ENCODE measurements around the gene BRD1.
"Not testable (repeated sequence)": the region's sequence is repeated elsewhere in the genome, so short reads cannot be mapped to it uniquely, and the experiment has no call there.

Gene BRD1

DNA sequence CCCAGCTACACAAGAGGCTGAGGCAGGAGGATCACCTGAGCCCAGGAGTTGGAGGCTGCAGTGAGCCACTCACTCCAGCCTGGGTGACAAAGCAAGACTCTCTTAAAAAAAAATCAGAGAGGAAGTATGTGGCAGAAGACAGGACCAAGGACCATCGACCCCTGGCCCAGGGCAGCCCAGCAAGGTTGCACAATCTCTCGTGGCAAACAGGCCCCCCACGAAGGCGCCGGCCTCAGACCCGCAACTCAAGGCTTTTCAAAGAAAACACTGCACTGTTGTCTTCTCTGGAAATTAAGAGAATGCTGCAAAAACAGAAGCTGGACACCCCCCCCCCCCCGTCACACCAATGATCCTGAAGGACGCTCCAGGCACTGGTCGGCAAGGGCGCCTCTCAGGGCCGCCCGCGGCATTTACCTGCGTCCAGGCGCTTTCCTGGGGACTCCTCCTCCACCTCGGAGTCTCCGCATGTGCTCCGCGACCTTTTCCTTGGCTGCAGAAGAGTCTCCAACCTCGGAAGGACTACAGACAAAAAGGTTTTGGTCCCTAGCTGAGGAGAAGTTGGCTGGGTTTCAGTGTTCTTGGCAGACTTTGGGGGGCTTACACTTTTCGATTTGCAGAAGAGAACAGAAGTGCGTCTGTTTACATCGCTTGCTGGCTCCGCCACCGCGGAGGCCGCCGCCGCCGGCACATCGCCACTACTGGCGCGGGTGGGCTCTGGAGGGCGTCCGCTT lies 40.5 kb downstream of the BRD1 start:
- H3K9ac ChIP-seq (ENCODE audit: low read depth, low read length) = no peak overlapping the region
- no peak overlapping the region for H3K27ac ChIP-seq (ENCODE audit: low read depth, low read length)
- no peaks in the 10 kb centered on the region for H3K4me1 ChIP-seq (ENCODE audit: control insufficient read depth, insufficient read depth, low read length)
- H3K36me3 ChIP-seq (ENCODE audit: control insufficient read depth, insufficient read depth, low read length) = peaks cover 72% of the 10 kb centered on the region
- no peak overlapping the region for H3K4me3 ChIP-seq (ENCODE audit: low read depth, low read length)
- H3K9me3 ChIP-seq (ENCODE audit: control insufficient read depth, insufficient read depth, low read length) = no peaks in the 10 kb centered on the region
- no peaks in the 10 kb centered on the region for H3K27me3 ChIP-seq (ENCODE audit: control insufficient read depth, insufficient read depth, low read length)

GRCh38 chr22:49785841-49786471 lies 41.7 kb downstream of the BRD1 start:
- no peak overlapping the region for H3K9ac ChIP-seq (ENCODE audit: low read depth, low read length)
- H3K4me1 ChIP-seq (ENCODE audit: control insufficient read depth, insufficient read depth, low read length) = no peaks in the 10 kb centered on the region
- H3K27ac ChIP-seq (ENCODE audit: low read depth, low read length) = no peak overlapping the region
- H3K4me3 ChIP-seq (ENCODE audit: low read depth, low read length) = no peak overlapping the region
- H3K27me3 ChIP-seq (ENCODE audit: control insufficient read depth, insufficient read depth, low read length) = no peaks in the 10 kb centered on the region
- H3K9me3 ChIP-seq (ENCODE audit: control insufficient read depth, insufficient read depth, low read length) = no peaks in the 10 kb centered on the region
- H3K36me3 ChIP-seq (ENCODE audit: control insufficient read depth, insufficient read depth, low read length) = peaks cover 65% of the 10 kb centered on the region

DNA sequence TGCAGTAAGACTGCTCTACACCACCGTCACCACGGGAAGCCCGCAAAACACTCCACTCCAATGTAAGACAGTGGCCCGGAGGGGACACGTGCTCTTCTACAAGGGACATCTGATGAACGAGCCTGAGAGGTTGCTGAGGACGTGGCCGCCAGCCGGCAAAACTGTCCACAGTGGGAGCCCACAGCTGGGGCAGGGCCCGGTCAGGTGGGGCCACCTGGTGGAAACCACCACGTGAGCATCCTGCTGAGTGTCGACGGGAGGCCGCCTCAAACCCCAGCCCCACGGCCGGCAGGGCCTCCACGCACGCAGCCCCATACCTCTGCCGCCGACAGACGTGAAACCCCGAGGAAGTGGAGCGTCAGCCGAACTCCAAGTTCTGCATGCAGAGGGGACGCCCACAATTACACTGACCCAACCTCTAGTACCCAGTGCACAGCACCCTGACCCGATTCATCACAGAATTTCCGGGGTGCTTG lies 42.6 kb downstream of the BRD1 start:
- H3K9me3 ChIP-seq (ENCODE audit: control insufficient read depth, insufficient read depth, low read length) = no peaks in the 10 kb centered on the region
- H3K27ac ChIP-seq (ENCODE audit: low read depth, low read length) = no peak overlapping the region
- H3K36me3 ChIP-seq (ENCODE audit: control insufficient read depth, insufficient read depth, low read length) = peaks cover 57% of the 10 kb centered on the region
- no peaks in the 10 kb centered on the region for H3K4me1 ChIP-seq (ENCODE audit: control insufficient read depth, insufficient read depth, low read length)
- no peak overlapping the region for H3K9ac ChIP-seq (ENCODE audit: low read depth, low read length)
- H3K4me3 ChIP-seq (ENCODE audit: low read depth, low read length) = no peak overlapping the region
- H3K27me3 ChIP-seq (ENCODE audit: control insufficient read depth, insufficient read depth, low read length) = no peaks in the 10 kb centered on the region

- H3K9me3 ChIP-seq (ENCODE audit: control insufficient read depth, insufficient read depth, low read length) = no peaks in the 10 kb centered on the region
- H3K36me3 ChIP-seq (ENCODE audit: control insufficient read depth, insufficient read depth, low read length) = peaks cover 56% of the 10 kb centered on the region
- no peak overlapping the region for H3K27ac ChIP-seq (ENCODE audit: low read depth, low read length)
- no peaks in the 10 kb centered on the region for H3K4me1 ChIP-seq (ENCODE audit: control insufficient read depth, insufficient read depth, low read length)
- no peaks in the 10 kb centered on the region for H3K27me3 ChIP-seq (ENCODE audit: control insufficient read depth, insufficient read depth, low read length)
- no peak overlapping the region for H3K4me3 ChIP-seq (ENCODE audit: low read depth, low read length)
- H3K9ac ChIP-seq (ENCODE audit: low read depth, low read length) = no peak overlapping the region
These were observed 43.1 kb downstream of the BRD1 start for GRCh38 chr22:49784630-49784971.

GRCh38 chr22:49783926-49784629 lies 43.6 kb downstream of the BRD1 start:
- Histone ChIP-seq H3K4me3 (ENCODE audit: low read depth, low read length) (no peak overlapping the region), H3K27ac (ENCODE audit: low read depth, low read length) (no peak overlapping the region), H3K4me1 (ENCODE audit: control insufficient read depth, insufficient read depth, low read length) (no peaks in the 10 kb centered on the region), H3K27me3 (ENCODE audit: control insufficient read depth, insufficient read depth, low read length) (no peaks in the 10 kb centered on the region), H3K9ac (ENCODE audit: low read depth, low read length) (no peak overlapping the region), H3K36me3 (ENCODE audit: control insufficient read depth, insufficient read depth, low read length) (peaks cover 56% of the 10 kb centered on the region), H3K9me3 (ENCODE audit: control insufficient read depth, insufficient read depth, low read length) (no peaks in the 10 kb centered on the region)

- Histone ChIP-seq H3K27ac (ENCODE audit: low read depth, low read length) (no peak overlapping the region), H3K9ac (ENCODE audit: low read depth, low read length) (no peak overlapping the region), H3K36me3 (ENCODE audit: control insufficient read depth, insufficient read depth, low read length) (peaks cover 56% of the 10 kb centered on the region), H3K9me3 (ENCODE audit: control insufficient read depth, insufficient read depth, low read length) (no peaks in the 10 kb centered on the region), H3K4me1 (ENCODE audit: control insufficient read depth, insufficient read depth, low read length) (no peaks in the 10 kb centered on the region), H3K27me3 (ENCODE audit: control insufficient read depth, insufficient read depth, low read length) (no peaks in the 10 kb centered on the region), H3K4me3 (ENCODE audit: low read depth, low read length) (no peak overlapping the region)
These were observed 44.5 kb downstream of the BRD1 start for GRCh38 chr22:49783036-49783746.

- not testable (repeated sequence) for H3K4me1 ChIP-seq (ENCODE audit: control insufficient read depth, insufficient read depth, low read length); H3K27ac ChIP-seq (ENCODE audit: low read depth, low read length); H3K4me3 ChIP-seq (ENCODE audit: low read depth, low read length); H3K9me3 ChIP-seq (ENCODE audit: control insufficient read depth, insufficient read depth, low read length); H3K27me3 ChIP-seq (ENCODE audit: control insufficient read depth, insufficient read depth, low read length); H3K9ac ChIP-seq (ENCODE audit: low read depth, low read length)
- H3K36me3 ChIP-seq (ENCODE audit: control insufficient read depth, insufficient read depth, low read length) = peaks cover 50% of the 10 kb centered on the region
These were observed 45.8 kb downstream of the BRD1 start for GRCh38 chr22:49781886-49782285.

DNA sequence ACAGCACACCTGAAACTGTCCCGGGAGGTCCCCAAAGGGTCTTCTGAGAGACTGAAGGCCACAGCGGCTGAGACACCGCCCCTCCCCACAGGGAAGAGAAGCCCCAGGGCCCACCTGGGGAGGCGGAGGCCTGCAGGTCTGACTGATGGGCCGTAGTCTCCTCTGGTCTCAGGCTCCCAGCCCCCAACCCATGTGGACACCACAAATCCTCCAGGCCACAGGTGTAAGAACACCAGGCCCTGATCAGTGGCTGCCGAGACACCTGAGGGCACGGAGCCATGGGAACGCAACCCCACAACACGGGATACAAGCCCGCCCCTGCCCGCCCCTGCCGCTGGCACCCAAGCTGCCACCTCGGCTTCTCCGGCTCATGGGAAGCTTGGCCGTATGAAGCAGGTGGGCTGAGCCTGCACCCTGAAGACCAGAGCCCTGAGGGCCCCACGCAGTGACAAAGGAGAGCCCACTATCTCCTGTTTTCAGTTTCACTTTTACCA lies 46.3 kb downstream of the BRD1 start:
- Histone ChIP-seq H3K9ac (ENCODE audit: low read depth, low read length) (no peak overlapping the region), H3K4me3 (ENCODE audit: low read depth, low read length) (no peak overlapping the region), H3K27me3 (ENCODE audit: control insufficient read depth, insufficient read depth, low read length) (no peaks in the 10 kb centered on the region), H3K9me3 (ENCODE audit: control insufficient read depth, insufficient read depth, low read length) (no peaks in the 10 kb centered on the region), H3K27ac (ENCODE audit: low read depth, low read length) (no peak overlapping the region), H3K36me3 (ENCODE audit: control insufficient read depth, insufficient read depth, low read length) (peaks cover 50% of the 10 kb centered on the region), H3K4me1 (ENCODE audit: control insufficient read depth, insufficient read depth, low read length) (no peaks in the 10 kb centered on the region)

DNA sequence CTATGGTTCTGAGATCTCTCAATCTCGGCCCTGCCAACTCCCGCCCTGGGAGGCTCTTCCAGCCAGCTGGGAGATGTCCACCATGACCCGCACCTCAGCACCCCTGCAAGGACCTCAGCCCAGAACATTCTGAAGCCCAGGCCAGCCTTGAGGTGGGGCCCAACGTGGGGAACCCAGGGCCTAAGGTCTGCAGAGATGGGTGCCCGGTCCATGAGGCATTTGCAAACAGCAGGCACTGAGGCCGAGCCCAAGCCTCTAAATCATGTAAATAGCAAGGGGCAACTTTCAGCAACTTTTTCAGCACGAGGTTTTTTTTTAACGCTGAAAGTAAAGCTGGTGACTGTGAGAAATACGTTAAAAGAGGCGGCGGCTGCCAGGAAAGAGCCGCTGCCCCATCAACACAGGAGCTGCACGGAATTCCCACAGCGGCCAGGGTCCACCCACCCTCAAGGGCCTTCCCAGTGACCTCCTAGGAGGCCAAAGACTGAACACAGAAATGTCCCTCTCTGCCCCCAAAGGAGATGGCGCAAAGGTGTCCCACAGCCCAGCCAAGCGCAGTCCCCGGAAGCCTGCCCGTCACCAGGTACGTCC lies 46.9 kb downstream of the BRD1 start:
- Histone ChIP-seq H3K4me1 (ENCODE audit: control insufficient read depth, insufficient read depth, low read length) (no peaks in the 10 kb centered on the region), H3K9ac (ENCODE audit: low read depth, low read length) (no peak overlapping the region), H3K4me3 (ENCODE audit: low read depth, low read length) (no peak overlapping the region), H3K36me3 (ENCODE audit: control insufficient read depth, insufficient read depth, low read length) (peaks cover 47% of the 10 kb centered on the region), H3K27ac (ENCODE audit: low read depth, low read length) (no peak overlapping the region), H3K27me3 (ENCODE audit: control insufficient read depth, insufficient read depth, low read length) (no peaks in the 10 kb centered on the region), H3K9me3 (ENCODE audit: control insufficient read depth, insufficient read depth, low read length) (no peaks in the 10 kb centered on the region)

GRCh38 chr22:49779853-49780697 lies 47.6 kb downstream of the BRD1 start:
- Histone ChIP-seq H3K9ac (ENCODE audit: low read depth, low read length) (no peak overlapping the region), H3K4me1 (ENCODE audit: control insufficient read depth, insufficient read depth, low read length) (no peaks in the 10 kb centered on the region), H3K9me3 (ENCODE audit: control insufficient read depth, insufficient read depth, low read length) (no peaks in the 10 kb centered on the region), H3K27me3 (ENCODE audit: control insufficient read depth, insufficient read depth, low read length) (no peaks in the 10 kb centered on the region), H3K36me3 (ENCODE audit: control insufficient read depth, insufficient read depth, low read length) (peaks cover 45% of the 10 kb centered on the region), H3K4me3 (ENCODE audit: low read depth, low read length) (no peak overlapping the region), H3K27ac (ENCODE audit: low read depth, low read length) (no peak overlapping the region)

Measured in HUES48 (cell line).